Activated CD4-positive, alpha-beta T cell treated with anti-CD3 and anti-CD28 coated beads, Interleukin-2, amount 50 U/mL, for 24 hours (primary cell): ENCODE results near the gene BEAN1.

Experiments used
- DNase-seq, 2 donors: peaks; one replicate each; pipeline ENCODE4 v3.0.0-alpha.2; 2020; ENCODE audit warnings: low read depth in 1 of 2, low spot score in 1 of 2

Gene BEAN1

GRCh38 chr16:66469291-66469946 lies 42.3 kb downstream of the BEAN1 start:
- no peak for DNase-seq

GRCh38 chr16:66469947-66470546 lies 43.0 kb downstream of the BEAN1 start:
- DNase-seq: no peak

GRCh38 chr16:66470556-66470955 lies 43.5 kb downstream of the BEAN1 start:
- no peak for DNase-seq

- no peak for DNase-seq
Measured at GRCh38 chr16:66471264-66471663, 44.2 kb downstream of the BEAN1 start.

GRCh38 chr16:66471716-66472393 lies 44.8 kb downstream of the BEAN1 start:
- no peak for DNase-seq

- DNase-seq: no peak
Measured at GRCh38 chr16:66473051-66473571, 46.0 kb downstream of the BEAN1 start.

GRCh38 chr16:66473654-66474519 lies 46.8 kb downstream of the BEAN1 start:
- DNase-seq: no peak

- peak in 1 of 2 donors; percentile 58 for DNase-seq
Measured at GRCh38 chr16:66474750-66475199, 47.7 kb downstream of the BEAN1 start.

- DNase-seq: no peak
Measured at GRCh38 chr16:66475232-66475631, 48.1 kb downstream of the BEAN1 start.

GRCh38 chr16:66476328-66477027 lies 49.4 kb downstream of the BEAN1 start:
- DNase-seq: no peak

- DNase-seq: no peak
Measured at GRCh38 chr16:66477028-66477515, 50.0 kb downstream of the BEAN1 start.

- peak; percentile 64 to 78 for DNase-seq
Measured at GRCh38 chr16:66478733-66479511, 51.8 kb downstream of the BEAN1 start.

GRCh38 chr16:66479661-66480264 lies 52.7 kb downstream of the BEAN1 start:
- DNase-seq: no peak

GRCh38 chr16:66480265-66481080 lies 53.4 kb downstream of the BEAN1 start:
- DNase-seq: no peak

GRCh38 chr16:66481081-66481942 lies 54.2 kb downstream of the BEAN1 start:
- DNase-seq: no peak

GRCh38 chr16:66481943-66482390 lies 54.9 kb downstream of the BEAN1 start:
- no peak for DNase-seq
